Natural killer cell treated with Interleukin-12 subunit alpha and Interleukin-12 subunit beta and Interleukin-15 and Interleukin-18, amount 100 ng/mL, for 72 hours (primary cell): ENCODE results near the gene DPP6. TPM values are rescaled to one million over a fixed set of nuclear protein-coding genes. Genes with fewer than 3 reads are reported as not detected.
"Not testable (repeated sequence)": the region's sequence is repeated elsewhere in the genome, so short reads cannot be mapped to it uniquely, and the experiment has no call there.

ENCODE experiments used
- ATAC-seq, 2 donors: fragments of 150-1000 bp; cut with Tn5 transposase in 1 of 2; sonication (Bioruptor Pico), chemical (Tn5 transposase) in 1 of 2; 2 replicates each; pipeline ENCODE4 v1.10.0; 2021
- DNase-seq: peaks from one replicate; pipeline ENCODE4 v3.0.0; 2022; ENCODE audit warnings: low spot score
- H3K27ac Mint-ChIP-seq, 2 donors: 1 replicate in 1 of 2; 2 replicates in 1 of 2; pipeline ENCODE4 v1.8.0; 2022; ENCODE audit warnings: mixed read lengths in 2 of 2, mild to moderate bottlenecking in 1 of 2, moderate library complexity in 1 of 2
- H3K27me3 Mint-ChIP-seq, 2 donors: 1 replicate in 1 of 2; 2 replicates in 1 of 2; pipeline ENCODE4 v1.8.0; 2022; ENCODE audit warnings: mixed read lengths in 2 of 2
- H3K36me3 Mint-ChIP-seq: one replicate; pipeline ENCODE4 v1.8.0; 2022; ENCODE audit warnings: mixed read lengths
- H3K4me1 Mint-ChIP-seq, 2 donors: 1 replicate in 1 of 2; 2 replicates in 1 of 2; pipeline ENCODE4 v1.8.0; 2022; ENCODE audit warnings: low read depth in 2 of 2, mixed read lengths in 2 of 2, mild to moderate bottlenecking in 1 of 2
- H3K4me3 Mint-ChIP-seq: one replicate; pipeline ENCODE4 v1.8.0; 2022; ENCODE audit warnings: mixed read lengths
- H3K9me3 Mint-ChIP-seq: 2 replicates; pipeline ENCODE4 v1.8.0; 2022; ENCODE audit warnings: mixed read lengths
- total RNA-seq, 2 donors: library from RNA; stranded (reverse); gene quantifications; one replicate each; pipeline ENCODE4 v1.2.3, GENCODE V29; 2022

Gene DPP6
- total RNA-seq, 2 donors from 2014 or later: not detected

DNA sequence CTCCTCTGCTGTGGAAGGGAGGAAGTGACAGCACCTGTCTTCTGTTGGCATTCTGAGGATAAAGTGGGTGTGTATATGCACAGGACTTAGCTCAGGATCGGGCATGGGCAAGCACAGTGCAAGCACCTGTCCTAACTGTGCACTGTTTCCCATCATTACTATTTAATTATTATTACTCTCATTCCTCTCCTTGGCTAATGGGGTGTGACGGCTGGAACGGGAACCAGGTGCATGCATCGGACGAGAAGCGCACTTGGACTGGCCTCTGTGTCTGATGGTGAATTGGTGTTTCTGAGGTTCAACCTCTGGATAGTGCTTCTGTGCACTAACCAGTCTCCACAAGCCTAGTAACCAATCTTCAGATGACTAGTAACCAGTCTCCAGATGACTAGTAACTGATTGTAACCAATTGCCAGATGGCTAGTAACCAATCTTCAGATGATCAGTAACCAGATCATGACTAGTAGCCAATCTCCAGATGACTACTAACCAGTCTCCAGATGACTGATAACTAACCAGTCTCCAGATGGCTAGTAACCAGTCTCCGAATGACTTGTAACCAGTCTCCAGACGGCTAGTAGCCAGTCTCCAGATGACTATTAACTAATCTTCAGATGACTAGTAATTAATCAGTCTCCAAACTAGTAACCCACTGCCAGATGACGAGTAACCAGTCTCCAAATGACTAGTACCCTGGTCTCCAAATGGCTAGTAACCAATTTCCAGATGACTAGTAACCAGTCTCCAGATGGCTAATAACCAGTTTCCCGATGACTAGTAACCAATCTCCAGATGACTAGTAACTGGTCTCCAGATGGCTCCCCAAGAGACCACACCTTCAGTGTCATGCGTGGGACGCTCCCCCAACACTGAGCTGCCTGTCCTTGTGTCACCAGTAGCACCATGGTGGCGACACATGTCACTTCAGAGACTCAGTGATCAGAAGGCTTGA is 864.9 kb downstream of the DPP6 start:
- ATAC-seq (no peak), DNase-seq (no peak)
- peaks cover 0 to 7% of the 10 kb centered on the region in 2 donors for H3K4me1 Mint-ChIP-seq
- H3K27me3 Mint-ChIP-seq: peaks cover 0 to 22% of the 10 kb centered on the region in 2 donors
- no peaks in the 10 kb centered on the region for H3K9me3 Mint-ChIP-seq
- no peak overlapping the region for H3K4me3 Mint-ChIP-seq
- H3K27ac Mint-ChIP-seq: no peak overlapping the region
- H3K36me3 Mint-ChIP-seq: no peaks in the 10 kb centered on the region

DNA sequence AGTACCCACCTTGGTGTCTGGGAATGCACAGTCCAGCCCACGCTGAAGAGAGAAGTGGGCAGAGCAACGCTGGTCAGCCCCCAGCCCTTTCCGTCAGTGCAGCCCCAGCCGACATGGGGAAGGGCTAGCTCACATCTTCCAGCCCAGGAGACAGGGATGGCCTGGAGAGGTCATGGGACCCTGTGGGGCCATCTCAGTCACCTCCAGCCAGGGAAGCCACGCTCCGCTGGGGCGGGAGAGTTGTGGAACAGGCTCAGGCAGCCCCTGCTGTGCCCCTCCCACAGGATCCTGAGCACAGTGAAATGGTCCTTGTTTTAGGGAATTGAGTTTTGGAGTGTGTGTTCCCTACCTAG is 865.6 kb downstream of the DPP6 start:
- Mint-ChIP-seq H3K27ac (no peak overlapping the region), H3K9me3 (no peaks in the 10 kb centered on the region), H3K27me3 (peaks cover 0 to 20% of the 10 kb centered on the region in 2 donors), H3K4me1 (peaks cover 0 to 7% of the 10 kb centered on the region in 2 donors), H3K4me3 (no peak overlapping the region), H3K36me3 (no peaks in the 10 kb centered on the region)
- ATAC-seq (peak in 1 of 2 donors; percentile 7), DNase-seq (no peak)

DNA sequence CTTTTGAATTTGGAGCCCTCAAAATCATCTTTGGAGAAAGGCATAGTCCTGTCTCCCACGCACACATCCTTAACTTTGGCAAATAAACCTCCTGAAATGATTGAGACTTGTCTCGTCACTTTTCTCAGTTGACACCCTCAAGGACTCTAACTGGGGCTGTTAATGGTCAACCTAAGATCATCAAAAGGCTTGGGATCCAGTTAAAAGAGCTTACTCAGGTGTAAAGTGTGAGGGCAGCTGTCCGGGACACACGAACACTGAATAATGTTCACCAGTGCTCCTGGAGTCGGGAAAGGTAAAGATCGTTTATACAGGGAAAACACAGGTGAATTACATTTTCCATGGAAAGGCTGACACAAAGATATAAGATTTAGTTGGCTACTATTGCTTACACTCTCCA is 866.1 kb downstream of the DPP6 start:
- no peak overlapping the region for H3K4me3 Mint-ChIP-seq
- peaks cover 0 to 7% of the 10 kb centered on the region in 2 donors for H3K4me1 Mint-ChIP-seq
- DNase-seq (no peak), ATAC-seq (no peak)
- no peaks in the 10 kb centered on the region for H3K36me3 Mint-ChIP-seq
- H3K27ac Mint-ChIP-seq: no peak overlapping the region
- peaks cover 0 to 20% of the 10 kb centered on the region in 2 donors for H3K27me3 Mint-ChIP-seq
- H3K9me3 Mint-ChIP-seq: no peaks in the 10 kb centered on the region

DNA sequence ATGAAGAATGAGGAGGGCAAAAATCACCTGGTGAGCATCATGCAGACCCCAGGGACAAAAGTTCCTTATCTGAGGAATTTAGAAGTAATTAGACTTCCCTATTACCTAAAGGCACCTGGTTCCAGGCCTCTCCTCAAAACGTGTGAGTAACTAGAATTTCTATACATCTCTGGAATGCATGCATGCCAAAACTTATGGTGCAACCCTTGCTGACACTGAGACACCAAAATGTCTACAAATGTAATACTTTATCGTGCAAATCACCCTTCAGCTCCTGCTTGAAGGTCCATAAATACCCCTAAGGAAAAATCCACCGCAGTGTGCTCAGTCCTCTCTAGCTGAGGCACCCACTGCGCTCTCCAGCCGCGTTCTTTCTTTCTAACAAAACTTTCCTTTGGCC is 866.5 kb downstream of the DPP6 start:
- Mint-ChIP-seq H3K9me3 (no peaks in the 10 kb centered on the region), H3K27ac (no peak overlapping the region), H3K27me3 (peaks cover 0 to 18% of the 10 kb centered on the region in 2 donors), H3K4me1 (peaks cover 0 to 6% of the 10 kb centered on the region in 2 donors), H3K4me3 (no peak overlapping the region), H3K36me3 (no peaks in the 10 kb centered on the region)
- no peak for DNase-seq
- ATAC-seq: no peak

DNA sequence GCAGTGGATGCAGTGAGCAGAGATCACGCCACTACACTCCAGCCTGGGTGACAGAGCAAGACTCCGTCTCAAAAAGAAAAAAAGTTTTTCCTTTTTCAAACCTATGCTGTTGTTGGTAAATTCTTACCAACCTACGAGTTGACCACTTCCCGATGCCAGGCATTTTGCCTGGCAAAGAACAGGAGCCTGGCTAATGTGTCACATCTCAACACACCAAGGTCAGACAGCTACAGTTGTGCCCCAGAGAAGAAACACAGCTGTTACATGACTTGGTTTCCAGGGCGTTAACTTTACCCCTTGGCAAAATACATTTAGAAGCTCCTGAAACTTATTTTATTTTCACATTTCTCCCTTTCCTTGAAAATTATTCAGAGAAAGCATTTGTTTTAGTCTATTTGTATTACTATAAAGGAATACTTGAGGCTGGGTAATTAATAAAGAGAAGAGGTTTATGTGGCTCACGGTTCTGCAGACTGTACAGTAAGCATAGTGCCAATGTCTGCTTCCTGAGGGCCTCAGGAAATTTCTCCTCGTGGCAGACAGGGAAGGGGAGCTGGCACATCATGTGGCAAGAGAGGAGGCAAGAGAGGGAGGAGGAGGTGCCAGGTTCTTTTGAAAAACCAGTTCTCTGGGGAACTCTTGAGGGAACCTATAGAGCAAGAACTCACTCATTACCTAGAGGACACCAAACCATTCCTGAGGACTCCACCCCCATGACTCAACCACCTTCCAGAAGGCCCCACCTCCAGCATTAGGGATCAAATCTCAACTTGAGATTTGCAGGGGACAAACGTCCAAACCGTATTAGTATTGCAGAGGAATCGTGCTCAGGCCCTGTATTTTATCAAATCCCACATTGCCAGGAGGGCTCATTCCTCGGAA is 867.4 kb downstream of the DPP6 start:
- no peak overlapping the region for H3K27ac Mint-ChIP-seq
- H3K36me3 Mint-ChIP-seq: no peaks in the 10 kb centered on the region
- peaks cover 7 to 21% of the 10 kb centered on the region in 2 donors for H3K27me3 Mint-ChIP-seq
- no peak overlapping the region for H3K4me3 Mint-ChIP-seq
- DNase-seq (no peak), ATAC-seq (no peak)
- no peaks in the 10 kb centered on the region for H3K9me3 Mint-ChIP-seq
- H3K4me1 Mint-ChIP-seq: peaks cover 0 to 3% of the 10 kb centered on the region in 2 donors

DNA sequence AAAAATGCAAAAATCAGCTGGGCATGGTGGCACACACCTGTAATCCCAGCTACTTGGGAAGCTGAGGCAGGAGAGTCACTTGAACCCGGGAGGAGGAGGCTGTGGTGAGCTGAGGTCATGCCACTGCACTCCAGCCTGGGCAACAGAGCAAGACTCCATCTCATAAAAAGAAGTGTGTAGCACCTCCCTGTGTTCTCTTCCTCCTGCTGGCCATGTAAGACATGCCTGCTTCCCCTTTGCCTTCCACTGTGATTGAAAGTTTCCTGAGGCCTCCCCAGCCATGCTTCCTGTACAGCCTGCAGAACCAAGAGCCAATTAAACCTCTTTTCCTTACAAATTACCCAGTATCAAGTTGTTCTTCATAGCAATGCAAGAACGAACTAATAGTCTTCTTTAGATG is 870.3 kb downstream of the DPP6 start:
- not testable (repeated sequence) for H3K36me3 Mint-ChIP-seq, ATAC-seq, H3K4me3 Mint-ChIP-seq, H3K27ac Mint-ChIP-seq, H3K4me1 Mint-ChIP-seq, H3K9me3 Mint-ChIP-seq, DNase-seq
- H3K27me3 Mint-ChIP-seq: peaks cover 13 to 17% of the 10 kb centered on the region in 2 donors

DNA sequence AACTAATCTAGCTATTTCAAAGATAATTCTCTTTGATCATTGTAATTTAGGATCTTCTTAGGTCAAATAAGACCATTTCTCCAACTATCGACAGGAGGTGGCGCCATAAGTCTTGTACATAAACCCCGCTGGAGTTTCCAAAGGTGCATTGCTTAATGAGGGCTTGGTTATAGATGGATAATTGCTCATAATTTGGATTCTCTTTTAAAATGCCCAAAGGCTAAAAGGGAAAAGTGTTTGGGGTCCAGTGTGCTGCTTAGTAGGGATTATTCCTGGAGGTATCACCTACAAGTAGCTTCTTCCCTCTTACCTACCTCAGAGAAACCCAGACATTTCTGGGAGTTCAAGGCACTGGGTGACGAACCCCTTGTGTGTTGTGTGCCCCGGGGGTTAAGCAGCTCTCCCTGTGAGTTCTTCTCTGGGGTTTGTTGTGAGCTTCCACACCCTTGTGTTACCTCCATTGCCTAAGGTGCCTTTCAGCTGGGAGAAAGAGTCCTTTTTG is 875.5 kb downstream of the DPP6 start:
- Mint-ChIP-seq H3K4me1 (peaks cover 19 to 24% of the 10 kb centered on the region in 2 donors), H3K9me3 (no peaks in the 10 kb centered on the region), H3K27ac (peak overlapping the region; percentile 70 to 96), H3K4me3 (peak overlapping the region; percentile 94), H3K36me3 (no peaks in the 10 kb centered on the region), H3K27me3 (peaks cover 7 to 17% of the 10 kb centered on the region in 2 donors)
- DNase-seq (peak; percentile 84), ATAC-seq (peak; percentile 63 to 66)

DNA sequence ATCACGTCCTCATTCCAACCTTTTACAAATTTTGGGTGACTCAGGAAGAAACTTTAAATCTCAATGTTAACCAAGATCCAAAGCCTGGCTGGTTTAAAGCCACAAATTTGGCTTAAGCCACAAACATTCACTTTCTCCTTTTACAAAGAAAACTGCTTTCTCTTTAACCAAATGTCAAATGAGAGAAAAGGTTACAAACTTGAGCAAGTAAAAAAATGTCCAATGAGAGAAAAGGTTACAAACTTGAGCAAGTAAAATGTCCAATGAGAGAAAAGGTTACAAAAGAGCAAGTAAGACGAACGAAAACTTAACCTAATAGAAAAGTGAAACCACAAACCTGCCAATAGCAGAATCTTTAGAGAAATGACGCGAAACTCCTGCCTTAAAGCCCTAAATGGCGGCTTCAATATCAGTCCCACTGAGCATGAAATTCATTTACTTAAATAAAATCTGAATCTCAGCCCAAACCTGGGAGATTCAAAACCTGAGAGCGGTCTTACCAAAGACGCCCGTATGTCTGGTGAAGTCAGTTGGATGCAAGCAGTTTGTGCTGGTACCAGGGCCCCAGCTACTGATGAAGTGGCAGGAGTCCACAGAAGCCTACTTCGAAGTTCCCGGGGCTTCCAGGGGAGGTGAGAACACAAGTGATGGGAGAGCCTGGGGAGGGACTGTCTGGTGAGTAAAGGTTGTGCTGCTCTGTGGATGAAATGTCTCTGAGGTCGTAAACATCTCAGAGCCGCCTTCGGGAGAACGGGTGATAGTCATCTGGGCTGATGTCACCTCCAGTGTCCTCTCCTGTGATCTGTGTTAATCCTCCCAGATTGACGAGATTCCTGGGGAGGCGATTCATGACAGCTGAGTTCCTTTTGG is 876.2 kb downstream of the DPP6 start:
- Mint-ChIP-seq H3K27me3 (peaks cover 7 to 17% of the 10 kb centered on the region in 2 donors), H3K4me3 (peak overlapping the region; percentile 94), H3K4me1 (peaks cover 19 to 24% of the 10 kb centered on the region in 2 donors), H3K9me3 (no peaks in the 10 kb centered on the region), H3K27ac (peak overlapping the region; percentile 70 to 96), H3K36me3 (peaks cover 3% of the 10 kb centered on the region)
- DNase-seq (no peak), ATAC-seq (peak; percentile 82 to 90)

DNA sequence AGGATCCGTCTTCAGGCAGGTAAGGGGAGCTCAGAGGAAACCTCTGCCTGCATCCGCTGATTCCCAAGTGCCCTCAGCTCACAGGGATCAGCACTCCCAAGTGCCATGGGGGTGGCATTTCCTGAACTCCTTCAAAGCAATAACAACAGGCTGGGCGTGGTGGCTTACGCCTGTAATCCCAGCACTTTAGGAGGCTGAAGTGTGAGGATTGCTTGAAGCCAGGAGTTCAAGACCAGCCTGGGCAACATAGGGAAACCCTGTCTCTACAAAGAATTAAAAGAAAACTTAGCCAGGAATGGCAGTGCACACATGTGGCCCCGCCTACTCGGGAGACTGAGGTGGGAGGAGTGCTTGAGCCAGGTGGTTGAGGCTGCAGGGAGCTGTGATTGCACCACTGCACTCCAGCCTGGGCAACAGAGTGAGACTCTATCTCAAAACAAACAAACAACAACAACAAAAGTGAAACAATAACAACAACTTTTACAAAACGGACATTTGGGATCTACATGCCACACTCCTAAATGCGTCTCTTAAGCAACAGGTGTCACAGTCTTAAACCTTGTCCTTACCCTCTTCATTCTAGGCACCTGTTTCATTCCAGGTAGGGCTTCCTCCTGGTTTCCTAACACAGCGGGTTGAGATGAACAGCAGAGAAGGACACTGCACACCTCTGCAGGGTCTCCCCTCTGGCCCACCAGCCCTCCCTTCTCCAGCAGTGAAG is 877.0 kb downstream of the DPP6 start:
- Mint-ChIP-seq H3K9me3 (peaks cover 3% of the 10 kb centered on the region), H3K4me3 (peak overlapping the region; percentile 94), H3K27ac (peak overlapping the region; percentile 70 to 96), H3K36me3 (peaks cover 9% of the 10 kb centered on the region), H3K27me3 (peaks cover 6 to 14% of the 10 kb centered on the region in 2 donors), H3K4me1 (peaks cover 19 to 24% of the 10 kb centered on the region in 2 donors)
- DNase-seq (no peak), ATAC-seq (no peak)

DNA sequence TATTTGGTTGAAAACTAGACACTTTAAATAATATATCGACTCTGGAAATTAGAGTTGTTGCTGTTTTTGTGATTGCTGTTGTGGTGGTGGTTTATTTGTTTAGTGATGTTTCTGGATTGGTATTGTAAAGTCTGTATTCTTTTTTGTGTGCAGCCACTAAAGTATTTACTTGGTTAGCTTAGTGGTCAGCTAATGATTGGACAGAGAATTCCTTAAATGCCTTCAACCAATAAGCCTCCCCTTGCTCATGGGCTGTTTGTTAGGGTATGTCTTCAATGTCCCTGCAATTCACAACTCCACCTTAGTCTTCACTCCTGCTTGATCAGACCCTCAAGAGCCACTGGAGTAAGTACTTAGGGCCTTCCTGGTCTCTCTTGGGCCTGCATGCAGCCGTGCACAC is 879.7 kb downstream of the DPP6 start:
- H3K4me1 Mint-ChIP-seq: peaks cover 23 to 24% of the 10 kb centered on the region in 2 donors
- no peak for DNase-seq
- peaks cover 18% of the 10 kb centered on the region for H3K36me3 Mint-ChIP-seq
- H3K9me3 Mint-ChIP-seq: peaks cover 7% of the 10 kb centered on the region
- no peak overlapping the region for H3K4me3 Mint-ChIP-seq
- no peak for ATAC-seq
- H3K27ac Mint-ChIP-seq: no peak overlapping the region
- peaks cover 0 to 3% of the 10 kb centered on the region in 2 donors for H3K27me3 Mint-ChIP-seq

DNA sequence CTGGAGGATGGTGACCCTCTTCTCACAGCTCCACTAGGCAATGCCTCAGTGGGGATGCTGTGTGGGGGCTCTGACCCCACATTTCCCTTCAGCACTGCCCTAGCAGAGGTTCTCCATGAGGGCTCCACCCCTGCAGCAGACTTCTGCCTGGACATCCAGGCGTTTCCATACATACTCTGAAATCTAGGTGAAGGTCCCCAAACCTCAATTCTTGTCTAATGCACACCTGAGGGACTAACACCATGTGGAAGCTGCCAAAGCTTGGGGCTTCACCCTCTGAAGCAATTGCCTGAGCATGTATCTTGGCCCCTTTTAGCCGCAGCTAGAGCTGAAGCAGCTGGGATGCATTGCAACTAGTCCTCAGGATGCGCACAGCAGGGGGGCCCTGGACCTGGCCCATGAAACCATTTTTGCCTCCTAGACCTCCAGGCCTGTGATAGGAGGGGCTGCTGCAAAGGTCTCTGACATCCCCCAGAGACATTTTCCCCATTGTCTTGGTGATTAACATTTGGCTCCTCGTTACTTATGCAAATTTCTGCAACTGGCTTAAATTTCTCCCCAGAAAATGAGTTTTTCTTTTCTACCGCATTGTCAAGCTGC is 882.3 kb downstream of the DPP6 start:
- DNase-seq, H3K27me3 Mint-ChIP-seq, H3K4me1 Mint-ChIP-seq, H3K9me3 Mint-ChIP-seq, H3K27ac Mint-ChIP-seq, ATAC-seq, H3K4me3 Mint-ChIP-seq: not testable (repeated sequence)
- peaks cover 18% of the 10 kb centered on the region for H3K36me3 Mint-ChIP-seq

DNA sequence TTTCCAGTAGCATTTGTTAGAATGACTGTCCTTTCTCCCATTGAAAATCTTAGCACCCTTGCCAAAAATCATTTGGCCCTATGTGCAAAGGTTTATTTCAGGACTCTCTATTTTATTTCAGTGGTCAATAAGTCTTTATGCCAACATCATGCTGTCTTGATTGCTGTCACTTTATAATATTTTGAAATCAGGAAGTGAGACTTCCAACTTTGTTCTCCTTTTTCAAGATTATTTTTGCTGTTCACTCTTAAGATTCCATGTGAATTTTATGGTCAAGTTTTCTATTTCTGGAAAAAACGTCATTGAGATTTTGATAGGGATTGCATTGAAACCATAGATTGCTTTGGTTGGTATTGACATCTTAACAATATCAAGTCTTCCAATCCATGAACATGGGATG is 885.6 kb downstream of the DPP6 start:
- Mint-ChIP-seq H3K4me1 (peaks cover 0 to 3% of the 10 kb centered on the region in 2 donors), H3K4me3 (no peak overlapping the region), H3K27me3 (no peaks in the 10 kb centered on the region), H3K9me3 (peaks cover 7% of the 10 kb centered on the region), H3K27ac (no peak overlapping the region), H3K36me3 (peaks cover 18% of the 10 kb centered on the region)
- DNase-seq (no peak), ATAC-seq (no peak)
